ENCODE results near the gene PTGER1.

DNA sequence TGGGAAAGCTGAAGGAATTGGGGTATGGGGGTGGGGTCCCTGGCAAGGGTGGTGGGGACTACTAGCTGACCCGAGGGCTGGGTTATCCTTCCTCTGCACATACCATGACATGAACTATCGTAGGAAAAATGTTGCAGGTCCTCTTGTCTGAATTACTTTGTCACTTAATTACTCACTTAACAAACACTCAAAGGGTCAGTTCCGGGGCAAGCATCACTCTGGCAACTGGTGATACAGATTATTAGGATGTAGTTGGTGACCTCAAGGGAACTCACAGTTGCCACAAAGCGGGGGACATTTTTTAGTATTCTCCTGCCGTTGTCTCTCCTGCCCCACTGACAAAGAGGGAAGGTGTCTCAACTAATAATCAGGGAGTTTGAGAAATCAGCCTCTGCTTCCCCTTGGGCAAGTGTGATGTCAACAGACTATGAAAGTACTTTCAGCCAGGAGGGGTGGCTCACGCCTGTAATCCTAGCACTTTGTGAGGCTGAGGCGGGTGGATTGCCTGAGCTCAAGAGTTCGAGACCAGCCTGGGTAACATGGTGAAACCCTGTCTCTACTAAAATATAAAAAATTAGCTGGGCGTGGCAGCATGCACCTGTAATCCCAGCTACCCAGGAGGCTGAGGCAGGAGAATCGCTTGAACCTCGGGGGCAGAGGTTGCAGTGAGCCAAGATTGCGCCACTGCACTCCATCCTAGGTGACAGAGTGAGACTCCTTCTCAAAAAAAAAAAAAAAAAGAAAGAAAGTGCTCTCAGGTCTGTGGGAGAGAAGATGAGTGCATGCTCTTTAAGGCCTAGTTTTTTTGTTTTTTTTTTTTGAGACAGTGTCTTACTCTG lies 32.8 kb upstream of the PTGER1 start:
- TF ChIP-seq, protein P1, sequence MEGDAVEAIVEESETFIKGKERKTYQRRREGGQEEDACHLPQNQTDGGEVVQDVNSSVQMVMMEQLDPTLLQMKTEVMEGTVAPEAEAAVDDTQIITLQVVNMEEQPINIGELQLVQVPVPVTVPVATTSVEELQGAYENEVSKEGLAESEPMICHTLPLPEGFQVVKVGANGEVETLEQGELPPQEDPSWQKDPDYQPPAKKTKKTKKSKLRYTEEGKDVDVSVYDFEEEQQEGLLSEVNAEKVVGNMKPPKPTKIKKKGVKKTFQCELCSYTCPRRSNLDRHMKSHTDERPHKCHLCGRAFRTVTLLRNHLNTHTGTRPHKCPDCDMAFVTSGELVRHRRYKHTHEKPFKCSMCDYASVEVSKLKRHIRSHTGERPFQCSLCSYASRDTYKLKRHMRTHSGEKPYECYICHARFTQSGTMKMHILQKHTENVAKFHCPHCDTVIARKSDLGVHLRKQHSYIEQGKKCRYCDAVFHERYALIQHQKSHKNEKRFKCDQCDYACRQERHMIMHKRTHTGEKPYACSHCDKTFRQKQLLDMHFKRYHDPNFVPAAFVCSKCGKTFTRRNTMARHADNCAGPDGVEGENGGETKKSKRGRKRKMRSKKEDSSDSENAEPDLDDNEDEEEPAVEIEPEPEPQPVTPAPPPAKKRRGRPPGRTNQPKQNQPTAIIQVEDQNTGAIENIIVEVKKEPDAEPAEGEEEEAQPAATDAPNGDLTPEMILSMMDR (optimal IDR thresholded peaks at IDR 0.05 in 1 of 3, IDR thresholded peaks at IDR 0.05 in 1 of 3, conservative IDR thresholded peaks at IDR 0.05 in 1 of 3; ENCODE audit: extremely low read depth in 1 of 3, insufficient read depth in 2 of 3, low read length in 3 of 3), result no peak
- TF ChIP-seq EZH2 (IDR thresholded peaks at IDR 0.05; ENCODE audit: low read length), result no peak

Measured in keratinocyte (primary cell).